GM18505 (cell line): ENCODE data around the gene UPK1B.
"Not testable (repeated sequence)": the region's sequence is repeated elsewhere in the genome, so short reads cannot be mapped to it uniquely, and the experiment has no call there.

Experiments used
- ATAC-seq: cut with Tn5 transposase; IDR thresholded peaks from one replicate; pipeline ENCODE4 v1.9.1; 2021; ENCODE audit not compliant: unreplicated experiment
- POLR2A ChIP-seq: IDR thresholded peaks from 4 replicates; pipeline ENCODE4 v1.6.1; 2011; ENCODE audit warnings: borderline replicate concordance; ENCODE audit not compliant: insufficient read depth, insufficient read length; ENCODE audit errors: extremely low read depth

UPK1B gene

GRCh38 chr3:119240101-119240590, 66.7 kb downstream of the UPK1B start:
- peak; percentile 0 for ATAC-seq
- no peak for TF ChIP-seq POLR2A

GRCh38 chr3:119240591-119241434, 67.4 kb downstream of the UPK1B start, which contains the start of gene B4GALT4:
Gene B4GALT4 (minus strand): TSS chr3:119240878. CDS start chr3:119230099, 10,779 bp downstream.
- ATAC-seq = peak; percentile 90
- peak; percentile 87 for TF ChIP-seq POLR2A

GRCh38 chr3:119242387-119243057, 69.1 kb downstream of the UPK1B start:
- ATAC-seq = not testable (repeated sequence)

GRCh38 chr3:119243058-119243529, 69.7 kb downstream of the UPK1B start:
- ATAC-seq = not testable (repeated sequence)

GRCh38 chr3:119243712-119244111, 70.3 kb downstream of the UPK1B start:
- no peak for ATAC-seq
- TF ChIP-seq POLR2A = no peak

GRCh38 chr3:119245778-119246177, 72.4 kb downstream of the UPK1B start:
- ATAC-seq = no peak
- TF ChIP-seq POLR2A = no peak
